GM10266 (cell line): ENCODE data around the gene RNU6-9.
"Not testable (repeated sequence)": the region's sequence is repeated elsewhere in the genome, so short reads cannot be mapped to it uniquely, and the experiment has no call there.

Experiments
- DNase-seq: peaks from one replicate; pipeline ENCODE4 v3.0.0; 2012; ENCODE audit errors: extremely low spot score
- TF ChIP-seq, protein P1 (sequence below): IDR thresholded peaks from 2 replicates; pipeline ENCODE4 v1.5.1; 2012; ENCODE audit warnings: mild to moderate bottlenecking, low read depth; ENCODE audit not compliant: control insufficient read depth, insufficient read depth; ENCODE audit errors: missing control alignments

The RNU6-9 gene

DNA sequence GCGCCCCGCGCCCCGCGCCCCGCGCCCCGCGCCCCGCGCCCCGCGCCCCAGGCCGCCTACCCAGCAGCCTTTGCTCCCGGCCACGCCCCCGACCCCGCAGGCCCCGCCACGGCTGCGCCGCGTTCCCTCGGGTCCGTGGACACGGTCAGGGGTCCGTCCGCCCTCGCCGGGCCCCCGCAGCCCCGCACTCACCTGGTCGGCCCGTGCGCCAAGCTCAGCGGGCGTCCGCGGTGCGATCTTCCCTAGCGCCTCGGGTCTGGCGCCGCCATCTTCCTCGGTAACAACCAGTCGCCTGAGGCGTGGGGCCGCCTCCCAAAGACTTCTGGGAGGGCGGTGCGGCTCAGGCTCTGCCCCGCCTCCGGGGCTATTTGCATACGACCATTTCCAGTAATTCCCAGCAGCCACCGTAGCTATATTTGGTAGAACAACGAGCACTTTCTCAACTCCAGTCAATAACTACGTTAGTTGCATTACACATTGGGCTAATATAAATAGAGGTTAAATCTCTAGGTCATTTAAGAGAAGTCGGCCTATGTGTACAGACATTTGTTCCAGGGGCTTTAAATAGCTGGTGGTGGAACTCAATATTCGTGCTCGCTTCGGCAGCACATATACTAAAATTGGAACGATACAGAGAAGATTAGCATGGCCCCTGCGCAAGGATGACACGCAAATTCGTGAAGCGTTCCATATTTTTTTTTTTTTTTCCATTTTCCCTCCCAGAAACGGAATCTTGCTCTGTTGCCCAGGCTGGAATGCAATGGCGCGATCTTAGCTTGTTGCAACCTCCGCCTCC is at the start of gene RNU6-9, which contains the start of gene MED16:
RNU6-9 (plus strand) TSS at position 591 of the 796 bp plus-strand sequence.
MED16 (minus strand) TSS at position 294 of the 796 bp plus-strand sequence. CDS start 2,056 bp downstream, outside the sequence.
- DNase-seq: peak; percentile 100
- TF ChIP-seq, protein P1, sequence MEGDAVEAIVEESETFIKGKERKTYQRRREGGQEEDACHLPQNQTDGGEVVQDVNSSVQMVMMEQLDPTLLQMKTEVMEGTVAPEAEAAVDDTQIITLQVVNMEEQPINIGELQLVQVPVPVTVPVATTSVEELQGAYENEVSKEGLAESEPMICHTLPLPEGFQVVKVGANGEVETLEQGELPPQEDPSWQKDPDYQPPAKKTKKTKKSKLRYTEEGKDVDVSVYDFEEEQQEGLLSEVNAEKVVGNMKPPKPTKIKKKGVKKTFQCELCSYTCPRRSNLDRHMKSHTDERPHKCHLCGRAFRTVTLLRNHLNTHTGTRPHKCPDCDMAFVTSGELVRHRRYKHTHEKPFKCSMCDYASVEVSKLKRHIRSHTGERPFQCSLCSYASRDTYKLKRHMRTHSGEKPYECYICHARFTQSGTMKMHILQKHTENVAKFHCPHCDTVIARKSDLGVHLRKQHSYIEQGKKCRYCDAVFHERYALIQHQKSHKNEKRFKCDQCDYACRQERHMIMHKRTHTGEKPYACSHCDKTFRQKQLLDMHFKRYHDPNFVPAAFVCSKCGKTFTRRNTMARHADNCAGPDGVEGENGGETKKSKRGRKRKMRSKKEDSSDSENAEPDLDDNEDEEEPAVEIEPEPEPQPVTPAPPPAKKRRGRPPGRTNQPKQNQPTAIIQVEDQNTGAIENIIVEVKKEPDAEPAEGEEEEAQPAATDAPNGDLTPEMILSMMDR: no peak

DNA sequence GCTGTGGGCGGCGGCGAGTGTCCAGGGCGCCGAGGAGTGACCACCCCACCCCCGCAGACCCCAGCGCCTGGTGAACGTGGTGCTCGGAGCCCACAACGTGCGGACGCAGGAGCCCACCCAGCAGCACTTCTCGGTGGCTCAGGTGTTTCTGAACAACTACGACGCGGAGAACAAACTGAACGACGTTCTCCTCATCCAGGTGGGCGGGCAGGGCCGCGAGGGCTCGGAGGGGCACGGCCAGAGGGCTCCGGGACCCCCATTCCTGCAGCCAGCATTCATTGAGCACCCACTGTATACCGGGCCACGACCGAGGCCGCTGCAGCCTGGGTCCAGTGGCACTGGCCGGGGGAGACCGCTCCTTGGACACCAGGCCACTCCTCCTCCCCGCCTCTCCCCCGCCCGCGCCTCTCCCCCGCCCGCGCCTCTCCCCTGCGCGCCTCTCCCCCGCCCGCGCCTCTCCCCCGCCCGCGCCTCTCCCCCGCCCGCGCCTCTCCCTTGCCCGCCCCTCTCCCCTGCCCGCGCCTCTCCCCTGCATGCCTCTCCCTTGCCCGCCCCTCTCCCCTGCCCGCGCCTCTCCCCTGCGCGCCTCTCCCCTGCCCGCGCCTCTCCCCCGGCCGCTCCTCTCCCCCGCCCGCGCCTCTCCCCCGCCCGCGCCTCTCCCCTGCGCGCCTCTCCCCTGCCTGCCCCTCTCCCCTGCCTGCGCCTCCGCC is 49.3 kb upstream of the RNU6-9 start:
- TF ChIP-seq, protein P1: no peak
- no peak for DNase-seq

DNA sequence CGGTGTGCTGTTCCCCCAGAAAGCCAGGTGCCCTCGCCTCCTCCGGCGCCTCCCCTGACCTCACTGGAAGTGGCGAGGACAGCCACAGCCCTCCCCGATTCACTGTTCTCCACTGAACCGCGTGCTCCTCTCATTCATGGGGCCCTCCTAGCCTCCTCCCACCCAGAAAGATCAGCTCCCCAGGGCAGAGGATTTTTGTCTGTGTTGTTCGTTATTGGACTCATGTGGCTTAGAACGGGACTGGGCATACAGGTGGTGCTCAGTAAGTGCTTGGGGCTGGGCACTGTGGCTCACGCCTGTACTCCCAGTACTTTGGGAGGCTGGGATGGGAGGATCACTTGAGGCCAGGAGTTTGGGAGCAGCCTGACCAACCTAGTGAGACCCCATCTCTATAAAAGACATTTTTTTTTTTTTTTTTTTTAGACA is 48.7 kb upstream of the RNU6-9 start:
- TF ChIP-seq, protein P1: no peak
- no peak for DNase-seq

DNA sequence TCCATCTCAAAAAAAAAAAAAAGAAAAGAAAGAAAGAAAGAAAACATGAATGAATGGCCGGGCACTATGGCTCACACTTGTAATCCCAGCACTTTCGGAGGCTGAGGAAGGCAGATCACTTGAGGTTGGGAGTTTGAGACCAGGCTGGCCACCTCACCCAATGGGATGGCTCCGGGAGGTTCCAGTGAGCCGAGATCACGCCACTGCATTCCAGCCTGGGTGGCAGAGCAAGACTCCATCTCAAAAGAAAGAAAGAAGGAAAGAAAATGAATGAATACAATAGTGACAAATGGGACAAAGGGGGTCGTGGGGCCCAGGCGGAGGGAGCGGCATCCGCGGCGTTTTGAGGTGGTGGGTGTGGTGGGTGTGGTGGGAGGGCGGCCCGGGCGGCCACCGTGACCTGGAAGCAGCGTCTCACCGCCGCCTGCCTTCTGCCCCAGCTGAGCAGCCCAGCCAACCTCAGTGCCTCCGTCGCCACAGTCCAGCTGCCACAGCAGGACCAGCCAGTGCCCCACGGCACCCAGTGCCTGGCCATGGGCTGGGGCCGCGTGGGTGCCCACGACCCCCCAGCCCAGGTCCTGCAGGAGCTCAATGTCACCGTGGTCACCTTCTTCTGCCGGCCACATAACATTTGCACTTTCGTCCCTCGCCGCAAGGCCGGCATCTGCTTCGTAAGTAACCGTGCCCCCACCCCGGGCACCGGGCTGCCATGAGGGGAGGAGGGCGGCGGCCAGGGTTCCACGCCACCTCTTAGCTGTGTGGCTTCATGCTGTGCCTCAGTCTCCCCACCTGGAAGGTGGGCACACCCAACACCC is 47.4 kb upstream of the RNU6-9 start:
- no peak for DNase-seq
- TF ChIP-seq, protein P1: no peak

DNA sequence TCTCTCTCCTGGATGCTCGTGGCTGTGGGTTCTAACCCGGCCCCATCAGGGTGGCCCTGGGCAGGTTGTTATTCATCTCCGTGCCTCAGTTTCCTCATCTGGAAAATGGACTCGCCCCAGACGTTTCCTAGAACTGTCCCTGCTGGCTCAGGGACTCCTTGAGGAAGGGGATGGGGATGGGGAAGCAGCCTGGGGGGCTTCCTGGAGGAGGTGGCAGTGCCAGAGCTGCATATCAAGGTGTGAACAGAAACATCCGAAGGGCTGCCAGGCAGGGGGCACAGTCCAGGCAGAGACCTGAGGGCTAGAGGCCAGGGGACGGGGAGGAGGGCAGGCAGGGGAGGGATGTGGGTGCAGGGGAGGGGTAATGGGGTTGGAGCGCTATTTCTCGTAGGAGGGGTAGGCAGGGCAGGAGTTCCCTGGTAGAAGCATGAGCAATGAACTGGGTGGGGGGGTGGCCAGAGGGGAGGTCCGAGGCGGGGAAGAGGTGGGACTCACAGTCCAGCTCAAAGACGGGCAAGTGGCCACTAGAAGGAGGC is 44.8 kb upstream of the RNU6-9 start:
- DNase-seq: no peak
- TF ChIP-seq, protein P1: no peak

DNA sequence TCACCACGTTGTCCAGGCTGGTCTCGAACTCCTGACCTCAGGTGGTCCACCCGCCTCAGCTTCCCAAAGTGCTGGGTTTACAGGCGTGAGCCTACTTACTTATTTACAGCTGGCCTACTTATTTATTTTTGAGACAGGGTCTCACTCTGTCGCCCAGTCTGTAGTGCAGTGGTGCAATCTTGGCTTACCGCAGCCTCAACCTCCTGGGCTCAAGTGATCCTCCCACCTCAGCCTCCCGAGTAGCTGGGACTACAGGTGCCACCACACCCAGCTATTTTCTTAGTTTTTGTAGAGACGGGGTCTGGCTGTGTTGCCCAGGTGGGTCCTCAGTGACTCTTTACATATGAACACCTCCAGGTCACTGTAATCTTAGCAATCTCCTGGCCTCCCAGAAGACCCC is 44.1 kb upstream of the RNU6-9 start:
- not testable (repeated sequence) for DNase-seq

DNA sequence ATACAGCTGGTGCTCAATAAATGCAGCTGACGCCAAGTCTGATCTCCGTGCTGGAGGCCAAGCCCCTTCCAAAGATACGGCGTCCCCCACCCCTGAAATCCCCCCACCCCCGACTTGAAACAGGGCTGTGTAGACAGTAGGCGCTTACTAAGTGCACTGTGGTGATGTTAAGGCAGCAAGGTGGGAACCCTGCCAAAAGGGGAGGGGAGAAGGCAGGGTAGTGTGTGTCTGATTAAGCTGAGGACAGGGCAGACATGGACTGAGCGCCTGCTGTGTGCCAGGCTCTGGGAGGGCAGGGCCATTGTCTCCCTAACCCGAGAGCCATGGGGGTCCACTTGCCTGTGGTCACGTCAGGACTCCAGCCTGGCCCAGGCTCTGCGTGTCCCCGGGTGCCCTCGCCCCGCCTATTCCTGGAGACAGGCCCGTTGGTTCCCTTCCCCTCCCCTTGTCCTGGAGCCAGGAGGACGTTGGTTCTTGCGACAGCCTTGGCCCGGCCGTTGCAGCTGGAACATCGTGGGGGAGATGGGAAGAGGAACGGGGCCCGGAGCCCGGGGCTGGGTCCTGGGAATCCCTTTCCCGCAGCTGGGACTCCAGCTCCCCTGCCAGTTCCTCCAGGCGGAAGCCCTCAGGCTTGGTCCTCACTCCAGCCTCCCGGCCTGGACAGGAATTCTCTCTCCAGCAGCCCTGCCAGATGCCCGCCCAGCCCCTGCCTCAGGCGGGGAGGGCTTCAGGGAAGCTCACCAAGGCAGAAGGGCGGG is 42.9 kb upstream of the RNU6-9 start:
- TF ChIP-seq, protein P1: no peak
- DNase-seq: no peak
